HG03575 (cell line): ENCODE measurements around the gene RPS2.

ENCODE experiments used
- ATAC-seq: cut with Tn5 transposase; IDR thresholded peaks from one replicate; pipeline ENCODE4 v1.9.1; 2021; ENCODE audit not compliant: unreplicated experiment, insufficient number of reproducible peaks, low FRiP score; ENCODE audit errors: extremely low read depth

Gene RPS2

GRCh38 chr16:2001035-2001434, 36.4 kb upstream of the RPS2 start:
- no peak for ATAC-seq

DNA sequence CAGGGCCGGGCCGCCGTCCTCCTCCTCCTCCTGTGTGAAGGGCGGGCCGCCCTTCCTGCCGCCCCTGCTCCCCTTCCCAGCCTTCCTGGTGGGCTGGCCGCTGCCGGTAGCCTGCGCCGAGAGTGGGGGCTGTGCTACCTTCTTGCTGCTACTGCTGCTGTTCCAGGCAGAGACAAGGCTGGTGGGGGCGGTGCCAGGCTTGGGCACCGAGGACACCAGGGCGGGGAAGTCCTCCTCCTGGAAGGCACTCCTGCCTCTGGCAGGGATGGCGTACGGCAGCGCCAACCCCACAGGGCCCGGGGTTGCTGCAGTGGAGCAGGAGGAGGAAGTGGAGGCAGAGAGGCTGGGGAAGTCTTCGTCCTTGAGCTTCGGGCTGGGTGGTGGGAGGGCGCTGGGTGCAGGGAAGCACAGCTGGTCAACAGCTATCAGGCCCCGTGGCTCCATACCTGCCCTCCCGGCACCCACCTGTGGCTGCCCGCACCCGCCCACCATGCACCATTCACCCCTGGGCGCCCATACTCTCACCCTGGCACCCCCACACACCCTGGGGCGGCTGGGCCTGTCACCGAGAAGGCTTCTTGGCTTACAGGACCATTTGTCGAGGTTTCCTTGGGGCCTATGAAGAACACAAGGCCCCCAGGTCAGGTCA, 35.4 kb upstream of the RPS2 start:
- ATAC-seq: no peak

GRCh38 chr16:1998852-1999801, 34.5 kb upstream of the RPS2 start:
- no peak for ATAC-seq

- ATAC-seq: no peak
These were observed 33.8 kb upstream of the RPS2 start for GRCh38 chr16:1998360-1998835.

DNA sequence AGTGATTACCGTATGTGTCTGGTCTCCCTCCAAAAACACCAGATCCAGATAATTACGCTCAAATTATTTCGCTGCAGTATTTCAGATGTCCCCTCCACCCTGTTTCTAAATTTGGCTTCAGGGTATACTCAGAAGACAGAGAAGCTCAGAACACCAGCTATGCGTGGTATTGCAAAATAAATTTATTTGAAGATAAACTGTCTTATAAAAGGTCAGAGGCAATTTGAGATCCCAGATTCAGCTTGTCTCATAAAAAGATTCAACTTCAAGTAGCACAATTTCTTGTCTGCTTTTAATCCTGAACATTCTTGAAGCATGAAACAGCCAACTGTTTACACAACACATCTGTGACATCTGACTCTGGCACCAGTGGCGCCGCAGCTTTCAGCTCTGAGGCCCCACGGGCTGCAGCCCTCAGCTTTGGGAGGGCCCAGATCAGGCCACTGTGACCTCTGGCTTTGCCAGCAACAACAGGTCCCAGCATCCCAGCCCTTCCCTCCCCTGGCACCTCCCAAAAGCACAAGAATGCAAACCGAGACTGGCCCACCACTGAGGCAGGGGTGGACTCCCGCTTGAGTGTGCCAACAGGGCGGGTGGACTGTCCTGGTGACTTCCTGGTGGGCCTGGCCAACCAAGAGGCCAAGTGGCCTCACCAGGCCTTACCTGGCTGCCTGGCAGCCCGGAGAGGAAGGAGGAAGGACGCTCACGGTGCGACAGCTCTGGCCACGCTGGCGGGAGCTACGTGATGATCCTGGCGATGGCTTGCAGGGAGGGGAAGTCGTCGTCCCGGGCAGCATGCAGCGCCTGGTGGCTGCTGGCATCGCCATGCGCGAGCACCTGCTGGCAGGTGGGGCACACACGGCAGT, 33.1 kb upstream of the RPS2 start:
- ATAC-seq: no peak

- ATAC-seq: no peak
These were observed 29.1 kb upstream of the RPS2 start for GRCh38 chr16:1993731-1994131.

GRCh38 chr16:1992704-1993317, 28.2 kb upstream of the RPS2 start:
- ATAC-seq: no peak

DNA sequence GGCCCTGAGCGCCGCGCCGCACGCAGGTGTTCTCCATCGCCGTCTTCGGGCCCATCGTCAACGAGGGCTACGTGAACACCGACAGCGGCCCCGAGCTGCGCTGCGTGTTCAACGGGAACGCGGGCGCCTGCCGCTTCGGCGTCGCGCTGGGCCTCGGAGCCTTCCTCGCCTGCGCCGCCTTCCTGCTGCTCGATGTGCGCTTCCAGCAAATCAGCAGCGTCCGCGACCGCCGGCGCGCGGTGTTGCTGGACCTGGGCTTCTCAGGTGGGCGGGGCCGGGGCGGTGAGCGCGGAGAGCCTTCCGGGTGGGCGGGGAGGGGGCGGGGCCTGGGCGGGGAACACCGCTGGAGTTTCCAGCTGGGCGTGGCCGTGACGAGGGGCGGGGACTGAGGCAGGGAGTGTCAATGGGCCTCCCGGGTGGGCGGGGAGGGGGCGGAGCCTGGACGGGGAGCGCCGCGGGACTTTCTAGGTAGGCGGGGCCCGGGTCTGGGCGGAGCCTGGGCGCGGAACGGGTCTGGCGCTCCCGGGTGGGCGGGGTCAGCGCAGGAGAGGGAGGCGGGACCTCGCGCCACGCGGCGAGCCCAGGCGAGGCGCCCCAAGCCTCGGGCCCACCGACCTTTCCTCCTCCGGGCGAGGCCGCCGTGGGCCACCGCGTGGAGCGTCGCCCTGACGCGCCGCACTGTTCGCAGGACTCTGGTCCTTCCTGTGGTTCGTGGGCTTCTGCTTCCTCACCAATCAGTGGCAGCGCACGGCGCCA, 27.5 kb upstream of the RPS2 start:
- no peak for ATAC-seq

DNA sequence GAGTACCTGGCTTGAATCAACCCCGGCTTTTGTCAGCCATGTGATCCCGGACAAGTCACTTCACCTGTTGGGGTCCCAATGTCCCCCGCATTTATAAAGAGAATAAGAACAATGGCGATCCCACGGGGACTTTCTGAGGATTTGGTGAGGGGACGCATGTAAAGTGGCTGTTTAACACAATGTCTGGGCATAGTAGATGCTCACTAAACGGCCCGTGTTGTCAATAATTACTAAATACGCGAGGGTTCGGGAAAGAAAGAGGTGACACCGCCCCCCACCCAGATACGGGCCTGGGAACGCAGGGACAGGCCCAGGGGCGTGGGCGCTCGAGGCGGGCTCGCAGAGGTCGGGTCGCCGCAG, 26.9 kb upstream of the RPS2 start:
- no peak for ATAC-seq

GRCh38 chr16:1991135-1991551, 26.5 kb upstream of the RPS2 start:
- ATAC-seq: no peak

- no peak for ATAC-seq
These were observed 25.9 kb upstream of the RPS2 start for GRCh38 chr16:1990351-1991134.

DNA sequence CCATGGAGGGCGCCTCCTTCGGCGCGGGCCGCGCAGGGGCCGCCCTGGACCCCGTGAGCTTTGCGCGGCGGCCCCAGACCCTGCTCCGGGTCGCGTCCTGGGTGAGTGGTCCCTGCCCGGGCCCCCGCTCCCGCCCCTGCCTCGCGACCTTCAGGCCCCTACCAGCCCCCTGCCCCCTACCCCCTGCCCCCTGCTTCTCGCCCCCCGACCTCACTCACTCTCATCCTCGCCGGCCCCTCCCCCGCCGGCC, 25.4 kb upstream of the RPS2 start:
- no peak for ATAC-seq

DNA sequence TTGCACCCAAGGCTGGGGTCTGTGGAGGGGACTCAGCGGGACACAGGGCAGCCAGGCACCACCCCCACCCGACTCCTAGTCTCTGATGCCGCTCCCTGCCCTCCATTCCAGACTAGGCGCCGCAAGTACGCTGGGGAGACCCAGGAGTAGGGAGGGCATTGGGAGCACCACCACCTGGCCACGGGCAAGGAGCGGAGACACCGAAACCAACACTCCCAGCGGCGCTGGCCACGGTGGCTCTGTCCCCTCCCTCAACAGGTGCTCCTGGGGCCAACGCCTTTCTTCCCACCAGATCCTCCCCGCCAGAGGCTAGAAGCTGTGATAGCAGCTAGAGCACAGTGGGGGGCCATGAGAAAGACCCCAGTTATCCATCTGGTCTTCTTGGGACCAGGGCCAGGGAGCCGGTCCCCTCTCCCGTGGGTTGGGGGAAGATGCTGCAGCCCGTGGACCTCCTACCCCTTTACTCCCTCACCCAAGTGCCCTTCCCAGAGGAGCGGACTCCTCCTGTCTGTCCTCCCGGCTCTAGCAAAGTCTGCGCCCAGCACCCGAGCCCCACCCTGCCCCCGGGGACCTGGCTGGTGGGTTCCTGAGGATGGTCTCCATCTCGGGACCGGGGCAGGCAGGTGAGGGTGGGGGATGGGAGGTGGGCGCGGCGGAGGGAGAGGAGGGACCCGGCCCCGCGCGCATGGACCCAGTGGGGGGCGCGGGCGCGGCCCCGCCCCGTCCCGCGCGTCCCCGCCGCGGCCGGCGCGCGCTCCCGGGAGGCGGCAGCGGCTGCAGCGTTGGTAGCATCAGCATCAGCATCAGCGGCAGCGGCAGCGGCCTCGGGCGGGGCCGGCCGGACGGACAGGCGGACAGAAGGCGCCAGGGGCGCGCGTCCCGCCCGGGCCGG, 24.8 kb upstream of the RPS2 start, which contains the start of gene SYNGR3:
Gene SYNGR3 (plus strand): TSS at position 762 of the 892 bp plus-strand sequence. CDS start 133 bp downstream, outside the sequence.
- no peak for ATAC-seq

GRCh38 chr16:1987198-1987597, 22.6 kb upstream of the RPS2 start:
- ATAC-seq: no peak

GRCh38 chr16:1985466-1986150, 21.0 kb upstream of the RPS2 start:
- ATAC-seq: no peak
